Glutamatergic neuron (in vitro differentiated cells): ENCODE data around the gene MAB21L4. TPM values are rescaled to one million over a fixed set of nuclear protein-coding genes. Genes with fewer than 3 reads are reported as not detected.

Experiments
- DNase-seq: peaks from one replicate; pipeline ENCODE4 v3.0.0; 2022
- H3K27ac Mint-ChIP-seq: one replicate; pipeline ENCODE4 v1.8.0; 2020; ENCODE audit warnings: mild to moderate bottlenecking, mixed read lengths, inconsistent platforms; ENCODE audit not compliant: unreplicated experiment
- H3K27me3 Mint-ChIP-seq: one replicate; pipeline ENCODE4 v1.8.0; 2020; ENCODE audit warnings: mild to moderate bottlenecking, moderate library complexity, mixed read lengths, inconsistent platforms; ENCODE audit not compliant: unreplicated experiment
- H3K36me3 Mint-ChIP-seq: one replicate; pipeline ENCODE4 v1.8.0; 2020; ENCODE audit warnings: mild to moderate bottlenecking, mixed read lengths, inconsistent platforms; ENCODE audit not compliant: unreplicated experiment
- H3K4me1 Mint-ChIP-seq: one replicate; pipeline ENCODE4 v1.8.0; 2020; ENCODE audit warnings: mild to moderate bottlenecking, low read depth, mixed read lengths, inconsistent platforms; ENCODE audit not compliant: unreplicated experiment
- H3K4me3 Mint-ChIP-seq: one replicate; pipeline ENCODE4 v1.8.0; 2020; ENCODE audit warnings: mild to moderate bottlenecking, mixed read lengths, inconsistent platforms; ENCODE audit not compliant: unreplicated experiment
- H3K9me3 Mint-ChIP-seq: one replicate; pipeline ENCODE4 v1.8.0; 2020; ENCODE audit warnings: mild to moderate bottlenecking, moderate library complexity, mixed read lengths, inconsistent platforms; ENCODE audit not compliant: unreplicated experiment
- total RNA-seq: library from RNA; stranded (reverse); fragmentation: NEBNext Ultra II Directional; extraction: Animal tissue kit (Norgen Biotek cat#: 25700); gene quantifications from one replicate; pipeline ENCODE4 v1.2.1, GENCODE V29; 2021; ENCODE audit not compliant: unreplicated experiment
- TF ChIP-seq, protein P1 (sequence below): fragments of 200-600 bp; sonication (generic); IDR thresholded peaks from one replicate; pipeline ENCODE4 v1.5.0; 2021; ENCODE audit not compliant: partially characterized antibody, unreplicated experiment

The MAB21L4 gene
- total RNA-seq, 1 donor from 2014 or later: not detected

DNA sequence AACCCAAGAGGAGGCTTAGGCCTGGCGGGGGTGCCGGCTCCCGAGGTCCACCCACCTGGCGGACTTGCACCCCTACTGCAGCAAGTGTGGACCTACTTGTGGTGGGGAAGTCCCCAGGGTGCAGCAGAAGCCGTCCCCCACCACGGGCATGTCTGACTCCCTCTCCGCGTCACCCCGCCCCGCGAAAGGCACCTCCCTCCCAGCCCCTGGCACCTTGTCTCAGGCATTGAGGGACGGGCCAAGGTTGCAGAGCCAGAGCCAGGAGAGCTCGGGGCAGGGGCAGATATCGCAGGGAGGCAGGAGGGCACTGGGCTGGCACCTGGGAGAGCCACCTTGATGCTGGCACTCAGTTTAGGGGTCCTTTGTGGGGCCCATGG lies 29.2 kb upstream of the MAB21L4 start:
- Mint-ChIP-seq H3K4me1 (peaks cover 4% of the 10 kb centered on the region), H3K9me3 (peaks cover 4% of the 10 kb centered on the region), H3K27ac (no peak overlapping the region), H3K27me3 (peaks cover 8% of the 10 kb centered on the region), H3K36me3 (peaks cover 7% of the 10 kb centered on the region), H3K4me3 (no peak overlapping the region)
- DNase-seq: no peak
- TF ChIP-seq, protein P1, sequence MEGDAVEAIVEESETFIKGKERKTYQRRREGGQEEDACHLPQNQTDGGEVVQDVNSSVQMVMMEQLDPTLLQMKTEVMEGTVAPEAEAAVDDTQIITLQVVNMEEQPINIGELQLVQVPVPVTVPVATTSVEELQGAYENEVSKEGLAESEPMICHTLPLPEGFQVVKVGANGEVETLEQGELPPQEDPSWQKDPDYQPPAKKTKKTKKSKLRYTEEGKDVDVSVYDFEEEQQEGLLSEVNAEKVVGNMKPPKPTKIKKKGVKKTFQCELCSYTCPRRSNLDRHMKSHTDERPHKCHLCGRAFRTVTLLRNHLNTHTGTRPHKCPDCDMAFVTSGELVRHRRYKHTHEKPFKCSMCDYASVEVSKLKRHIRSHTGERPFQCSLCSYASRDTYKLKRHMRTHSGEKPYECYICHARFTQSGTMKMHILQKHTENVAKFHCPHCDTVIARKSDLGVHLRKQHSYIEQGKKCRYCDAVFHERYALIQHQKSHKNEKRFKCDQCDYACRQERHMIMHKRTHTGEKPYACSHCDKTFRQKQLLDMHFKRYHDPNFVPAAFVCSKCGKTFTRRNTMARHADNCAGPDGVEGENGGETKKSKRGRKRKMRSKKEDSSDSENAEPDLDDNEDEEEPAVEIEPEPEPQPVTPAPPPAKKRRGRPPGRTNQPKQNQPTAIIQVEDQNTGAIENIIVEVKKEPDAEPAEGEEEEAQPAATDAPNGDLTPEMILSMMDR: no peak

DNA sequence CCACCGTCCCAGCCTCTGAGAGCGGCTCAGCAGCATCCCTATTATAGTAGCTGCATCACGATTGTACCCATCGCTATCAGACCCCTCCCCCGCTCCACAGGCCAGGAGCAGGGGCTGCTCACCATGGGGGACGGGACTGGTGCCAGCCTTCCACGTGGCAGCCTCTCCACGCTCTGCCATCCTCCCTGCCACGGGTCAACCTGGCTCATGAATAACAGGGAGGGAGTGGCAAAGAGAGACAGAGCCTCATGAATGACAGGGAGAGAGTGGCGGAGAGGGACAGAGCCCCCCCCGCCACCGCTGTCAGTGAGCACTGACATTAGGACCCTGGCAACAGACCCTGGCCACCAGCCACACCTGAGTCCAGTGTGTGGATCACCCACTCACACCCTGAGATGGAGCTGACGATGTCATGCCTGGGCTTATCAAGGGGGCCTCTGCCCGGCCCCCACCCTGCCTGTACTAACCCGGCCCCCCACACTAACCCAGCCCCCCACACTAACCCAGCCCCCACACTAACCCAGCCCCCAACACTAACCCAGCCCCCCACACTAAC lies 27.1 kb upstream of the MAB21L4 start:
- H3K9me3 Mint-ChIP-seq: no peaks in the 10 kb centered on the region
- H3K27me3 Mint-ChIP-seq: no peaks in the 10 kb centered on the region
- no peak overlapping the region for H3K27ac Mint-ChIP-seq
- TF ChIP-seq, protein P1: no peak
- H3K4me1 Mint-ChIP-seq: peaks cover 4% of the 10 kb centered on the region
- DNase-seq: peak; percentile 16
- peaks cover 2% of the 10 kb centered on the region for H3K36me3 Mint-ChIP-seq
- no peak overlapping the region for H3K4me3 Mint-ChIP-seq

GRCh38 chr2:240922245-240922981 lies 26.5 kb upstream of the MAB21L4 start:
- DNase-seq: no peak

DNA sequence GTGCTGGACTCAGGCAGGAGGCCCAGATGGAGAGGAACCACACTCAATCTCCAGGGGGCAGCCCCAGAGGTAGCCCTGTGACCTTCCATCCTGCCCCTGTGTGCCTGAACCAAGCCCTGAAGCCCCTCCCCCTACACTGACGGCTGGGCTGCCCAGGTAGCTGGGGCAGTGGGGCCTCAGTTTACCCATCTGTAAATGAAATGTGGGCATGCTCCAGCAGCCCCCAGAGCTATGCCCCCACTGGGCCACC lies 26.0 kb upstream of the MAB21L4 start:
- Mint-ChIP-seq H3K4me3 (no peak overlapping the region), H3K27ac (no peak overlapping the region), H3K4me1 (peaks cover 3% of the 10 kb centered on the region), H3K9me3 (peaks cover 1% of the 10 kb centered on the region), H3K36me3 (no peaks in the 10 kb centered on the region), H3K27me3 (no peaks in the 10 kb centered on the region)
- DNase-seq: no peak
- TF ChIP-seq, protein P1: no peak

More at GRCh38 chr2:240922245-240922981, 26.5 kb upstream of the MAB21L4 start:
- no peaks in the 10 kb centered on the region for H3K27me3 Mint-ChIP-seq
- no peaks in the 10 kb centered on the region for H3K36me3 Mint-ChIP-seq
- no peak overlapping the region for H3K27ac Mint-ChIP-seq
- H3K9me3 Mint-ChIP-seq: peaks cover 1% of the 10 kb centered on the region
- no peak overlapping the region for H3K4me3 Mint-ChIP-seq
- H3K4me1 Mint-ChIP-seq: peaks cover 4% of the 10 kb centered on the region
- TF ChIP-seq, protein P1: no peak

GRCh38 chr2:240921311-240921994 lies 25.5 kb upstream of the MAB21L4 start:
- TF ChIP-seq, protein P1: no peak
- H3K36me3 Mint-ChIP-seq: no peaks in the 10 kb centered on the region
- H3K9me3 Mint-ChIP-seq: peaks cover 1% of the 10 kb centered on the region
- H3K27ac Mint-ChIP-seq: no peak overlapping the region
- H3K4me1 Mint-ChIP-seq: peaks cover 3% of the 10 kb centered on the region
- DNase-seq: no peak
- no peaks in the 10 kb centered on the region for H3K27me3 Mint-ChIP-seq
- no peak overlapping the region for H3K4me3 Mint-ChIP-seq
